ENCODE measurements around the gene XBP1.

Gene XBP1

GRCh38 chr22:28780296-28780695 lies 20.1 kb downstream of the XBP1 start:
- Histone ChIP-seq H3K4me1 (ENCODE audit: insufficient read depth, low read length, severe bottlenecking) (no peaks in the 10 kb centered on the region), H3K4me2 (ENCODE audit: low read length) (no peak overlapping the region), H3K4me3 (ENCODE audit: low read depth, low read length, poor library complexity, severe bottlenecking) (no peak overlapping the region), H2AFZ (ENCODE audit: low read length) (no peak overlapping the region), H3K27me3 (ENCODE audit: insufficient read depth, low read length) (no peaks in the 10 kb centered on the region), H3K9ac (ENCODE audit: low read length) (no peak overlapping the region), H3F3A (ENCODE audit: insufficient read depth, low read length) (no peaks in the 10 kb centered on the region), H3K27ac (ENCODE audit: low read depth, low read length, poor library complexity, severe bottlenecking) (no peak overlapping the region), H3K9me3 (ENCODE audit: low read length) (no peaks in the 10 kb centered on the region), H3K9me2 (ENCODE audit: low read depth, low read length) (no peaks in the 10 kb centered on the region), H3K36me3 (ENCODE audit: insufficient read depth, low read length) (peaks cover 68% of the 10 kb centered on the region), H4K20me1 (ENCODE audit: insufficient read depth, low read length) (no peaks in the 10 kb centered on the region), H3K79me2 (ENCODE audit: insufficient read depth, low read length) (peaks cover 9% of the 10 kb centered on the region)
- TF ChIP-seq, protein P1, sequence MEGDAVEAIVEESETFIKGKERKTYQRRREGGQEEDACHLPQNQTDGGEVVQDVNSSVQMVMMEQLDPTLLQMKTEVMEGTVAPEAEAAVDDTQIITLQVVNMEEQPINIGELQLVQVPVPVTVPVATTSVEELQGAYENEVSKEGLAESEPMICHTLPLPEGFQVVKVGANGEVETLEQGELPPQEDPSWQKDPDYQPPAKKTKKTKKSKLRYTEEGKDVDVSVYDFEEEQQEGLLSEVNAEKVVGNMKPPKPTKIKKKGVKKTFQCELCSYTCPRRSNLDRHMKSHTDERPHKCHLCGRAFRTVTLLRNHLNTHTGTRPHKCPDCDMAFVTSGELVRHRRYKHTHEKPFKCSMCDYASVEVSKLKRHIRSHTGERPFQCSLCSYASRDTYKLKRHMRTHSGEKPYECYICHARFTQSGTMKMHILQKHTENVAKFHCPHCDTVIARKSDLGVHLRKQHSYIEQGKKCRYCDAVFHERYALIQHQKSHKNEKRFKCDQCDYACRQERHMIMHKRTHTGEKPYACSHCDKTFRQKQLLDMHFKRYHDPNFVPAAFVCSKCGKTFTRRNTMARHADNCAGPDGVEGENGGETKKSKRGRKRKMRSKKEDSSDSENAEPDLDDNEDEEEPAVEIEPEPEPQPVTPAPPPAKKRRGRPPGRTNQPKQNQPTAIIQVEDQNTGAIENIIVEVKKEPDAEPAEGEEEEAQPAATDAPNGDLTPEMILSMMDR (IDR thresholded peaks at IDR 0.05; ENCODE audit: low read length), result no peak
- TF ChIP-seq EZH2 (IDR thresholded peaks at IDR 0.05; ENCODE audit: borderline replicate concordance, low read length), result no peak

DNA sequence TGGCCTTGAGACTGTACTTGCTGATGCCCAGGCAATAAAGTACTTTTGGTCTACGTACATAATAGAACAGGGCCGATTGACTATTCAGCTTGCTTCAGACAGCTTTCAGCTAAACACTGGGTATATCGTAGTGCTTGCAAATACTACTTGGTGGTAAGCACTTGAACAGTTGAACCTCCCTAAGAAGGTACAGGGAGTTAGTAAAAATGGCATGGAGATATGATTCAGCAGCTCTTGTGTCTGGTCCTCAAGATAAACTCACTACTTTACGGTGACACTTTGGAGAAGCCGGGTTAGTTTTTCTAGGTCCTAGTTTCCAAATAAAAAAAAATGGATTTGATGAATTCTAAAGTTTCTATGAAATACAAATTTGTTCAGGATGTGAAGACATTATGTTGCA lies 20.5 kb downstream of the XBP1 start:
- Histone ChIP-seq H2AFZ (ENCODE audit: low read length) (no peak overlapping the region), H3K4me1 (ENCODE audit: insufficient read depth, low read length, severe bottlenecking) (no peaks in the 10 kb centered on the region), H3K4me3 (ENCODE audit: low read depth, low read length, poor library complexity, severe bottlenecking) (no peak overlapping the region), H3K9ac (ENCODE audit: low read length) (no peak overlapping the region), H3F3A (ENCODE audit: insufficient read depth, low read length) (no peaks in the 10 kb centered on the region), H3K79me2 (ENCODE audit: insufficient read depth, low read length) (peaks cover 9% of the 10 kb centered on the region), H3K9me2 (ENCODE audit: low read depth, low read length) (no peaks in the 10 kb centered on the region), H3K27ac (ENCODE audit: low read depth, low read length, poor library complexity, severe bottlenecking) (no peak overlapping the region), H4K20me1 (ENCODE audit: insufficient read depth, low read length) (no peaks in the 10 kb centered on the region), H3K27me3 (ENCODE audit: insufficient read depth, low read length) (no peaks in the 10 kb centered on the region), H3K4me2 (ENCODE audit: low read length) (no peak overlapping the region), H3K9me3 (ENCODE audit: low read length) (no peaks in the 10 kb centered on the region), H3K36me3 (ENCODE audit: insufficient read depth, low read length) (peaks cover 68% of the 10 kb centered on the region)
- no peak for TF ChIP-seq EZH2 (IDR thresholded peaks at IDR 0.05; ENCODE audit: borderline replicate concordance, low read length)
- TF ChIP-seq, protein P1 (IDR thresholded peaks at IDR 0.05; ENCODE audit: low read length), result no peak

DNA sequence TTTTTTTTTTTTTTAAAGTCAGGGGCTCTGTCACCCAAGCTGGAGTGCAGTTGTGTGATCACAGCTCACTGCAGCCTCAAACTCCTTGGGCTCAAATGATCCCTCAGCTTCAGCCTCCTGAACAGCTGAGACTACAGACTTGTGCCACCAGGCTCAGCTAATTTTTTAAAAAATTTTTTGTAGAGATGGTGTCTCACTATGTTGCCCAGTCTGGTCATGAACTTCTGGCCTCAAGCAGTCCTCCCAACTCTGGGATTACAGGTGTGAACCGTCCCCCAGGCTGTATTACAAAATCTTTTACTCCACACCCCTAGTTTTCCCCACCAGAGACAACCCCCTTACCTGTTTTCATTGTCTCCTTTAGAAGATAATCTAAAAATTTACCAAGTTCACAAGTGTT lies 26.0 kb downstream of the XBP1 start:
- TF ChIP-seq EZH2 (IDR thresholded peaks at IDR 0.05; ENCODE audit: borderline replicate concordance, low read length), result no peak
- TF ChIP-seq, protein P1 (IDR thresholded peaks at IDR 0.05; ENCODE audit: low read length), result no peak
- H4K20me1 ChIP-seq (ENCODE audit: insufficient read depth, low read length), result no peaks in the 10 kb centered on the region
- H3K9me2 ChIP-seq (ENCODE audit: low read depth, low read length), result no peaks in the 10 kb centered on the region
- peaks cover 13% of the 10 kb centered on the region for H3K4me1 ChIP-seq (ENCODE audit: insufficient read depth, low read length, severe bottlenecking)
- no peaks in the 10 kb centered on the region for H3F3A ChIP-seq (ENCODE audit: insufficient read depth, low read length)
- H3K4me2 ChIP-seq (ENCODE audit: low read length), result no peak overlapping the region
- no peak overlapping the region for H3K4me3 ChIP-seq (ENCODE audit: low read depth, low read length, poor library complexity, severe bottlenecking)
- H3K9ac ChIP-seq (ENCODE audit: low read length), result no peak overlapping the region
- H3K9me3 ChIP-seq (ENCODE audit: low read length), result 0 out of 2 replicates have a peak, but pooled peaks cover 1% of the 10 kb centered on the region
- no peak overlapping the region for H2AFZ ChIP-seq (ENCODE audit: low read length)
- H3K27ac ChIP-seq (ENCODE audit: low read depth, low read length, poor library complexity, severe bottlenecking), result no peak overlapping the region
- H3K27me3 ChIP-seq (ENCODE audit: insufficient read depth, low read length), result no peaks in the 10 kb centered on the region; the same call in 1 of the 2 replicates
- peaks cover 32% of the 10 kb centered on the region for H3K36me3 ChIP-seq (ENCODE audit: insufficient read depth, low read length)
- peaks cover 18% of the 10 kb centered on the region for H3K79me2 ChIP-seq (ENCODE audit: insufficient read depth, low read length)

All from OCI-LY1 (cell line).